Measurements from ENCODE around the gene PLCB1. TPM values are rescaled to one million over a fixed set of nuclear protein-coding genes. Genes with fewer than 3 reads are reported as not detected.

Gene PLCB1
- total RNA-seq, 4 donors from 2014 or later = 13.5 to 110 (median 30.4) TPM

- Histone ChIP-seq H3K4me1 (no peaks in the 10 kb centered on the region), H3K36me3 (no peaks in the 10 kb centered on the region), H3K9me3 (no peaks in the 10 kb centered on the region), H3K4me3 (no peak overlapping the region), H3K27me3 (no peaks in the 10 kb centered on the region), H3K27ac (no peak overlapping the region)
- no peak for TF ChIP-seq POLR2A (IDR thresholded peaks at IDR 0.05)
- TF ChIP-seq, protein P1, sequence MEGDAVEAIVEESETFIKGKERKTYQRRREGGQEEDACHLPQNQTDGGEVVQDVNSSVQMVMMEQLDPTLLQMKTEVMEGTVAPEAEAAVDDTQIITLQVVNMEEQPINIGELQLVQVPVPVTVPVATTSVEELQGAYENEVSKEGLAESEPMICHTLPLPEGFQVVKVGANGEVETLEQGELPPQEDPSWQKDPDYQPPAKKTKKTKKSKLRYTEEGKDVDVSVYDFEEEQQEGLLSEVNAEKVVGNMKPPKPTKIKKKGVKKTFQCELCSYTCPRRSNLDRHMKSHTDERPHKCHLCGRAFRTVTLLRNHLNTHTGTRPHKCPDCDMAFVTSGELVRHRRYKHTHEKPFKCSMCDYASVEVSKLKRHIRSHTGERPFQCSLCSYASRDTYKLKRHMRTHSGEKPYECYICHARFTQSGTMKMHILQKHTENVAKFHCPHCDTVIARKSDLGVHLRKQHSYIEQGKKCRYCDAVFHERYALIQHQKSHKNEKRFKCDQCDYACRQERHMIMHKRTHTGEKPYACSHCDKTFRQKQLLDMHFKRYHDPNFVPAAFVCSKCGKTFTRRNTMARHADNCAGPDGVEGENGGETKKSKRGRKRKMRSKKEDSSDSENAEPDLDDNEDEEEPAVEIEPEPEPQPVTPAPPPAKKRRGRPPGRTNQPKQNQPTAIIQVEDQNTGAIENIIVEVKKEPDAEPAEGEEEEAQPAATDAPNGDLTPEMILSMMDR (IDR thresholded peaks at IDR 0.05) = no peak
- intact Hi-C loops (cut with DNase I; ENCODE audit: low total_unique reads) = no loop called here
- no peak for DNase-seq
Observed at GRCh38 chr20:8449123-8449522, 317.1 kb downstream of the PLCB1 start.

DNA sequence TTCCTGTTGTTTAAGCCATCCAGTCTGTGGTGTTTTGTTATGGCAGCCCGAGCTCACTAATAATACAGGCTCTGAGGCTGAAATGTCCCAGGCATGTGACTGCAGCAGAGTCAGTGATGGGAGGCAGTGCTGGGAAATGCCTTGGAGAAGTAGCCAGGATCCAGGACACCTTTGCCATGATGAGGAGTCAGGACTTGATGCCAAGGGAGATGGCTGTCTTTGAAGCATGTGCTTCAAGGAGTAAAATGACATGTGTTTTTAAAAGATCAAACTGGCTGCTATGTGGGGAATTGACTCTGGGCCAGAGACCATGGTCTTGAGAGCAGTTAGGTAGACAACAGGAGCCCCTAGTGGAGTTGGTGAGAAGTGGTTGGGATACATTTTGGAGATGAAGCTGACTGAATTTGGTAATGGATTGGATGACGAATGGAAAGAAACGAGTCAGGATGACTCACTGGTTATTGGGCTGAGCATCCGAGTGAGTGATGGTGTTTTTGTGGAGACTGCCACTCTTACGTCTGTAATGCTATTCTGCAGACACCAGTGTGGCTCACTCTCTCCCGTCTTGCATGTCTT is 322.2 kb downstream of the PLCB1 start:
- Histone ChIP-seq H3K27me3 (no peaks in the 10 kb centered on the region), H3K36me3 (no peaks in the 10 kb centered on the region), H3K4me3 (no peak overlapping the region), H3K27ac (no peak overlapping the region), H3K9me3 (no peaks in the 10 kb centered on the region), H3K4me1 (no peaks in the 10 kb centered on the region)
- intact Hi-C loops (cut with DNase I; ENCODE audit: low total_unique reads) = no loop called here
- no peak for DNase-seq
- TF ChIP-seq POLR2A (IDR thresholded peaks at IDR 0.05) = no peak
- TF ChIP-seq, protein P1 (IDR thresholded peaks at IDR 0.05) = no peak

GRCh38 chr20:8456765-8457164 is 324.7 kb downstream of the PLCB1 start:
- no peaks in the 10 kb centered on the region for H3K9me3 ChIP-seq
- H3K4me1 ChIP-seq = no peaks in the 10 kb centered on the region
- TF ChIP-seq, protein P1 (IDR thresholded peaks at IDR 0.05) = no peak
- no peak for TF ChIP-seq POLR2A (IDR thresholded peaks at IDR 0.05)
- DNase-seq = no peak
- no peak overlapping the region for H3K4me3 ChIP-seq
- H3K27ac ChIP-seq = no peak overlapping the region
- intact Hi-C loops (cut with DNase I; ENCODE audit: low total_unique reads) = no loop called here
- H3K36me3 ChIP-seq = no peaks in the 10 kb centered on the region
- no peaks in the 10 kb centered on the region for H3K27me3 ChIP-seq

DNA sequence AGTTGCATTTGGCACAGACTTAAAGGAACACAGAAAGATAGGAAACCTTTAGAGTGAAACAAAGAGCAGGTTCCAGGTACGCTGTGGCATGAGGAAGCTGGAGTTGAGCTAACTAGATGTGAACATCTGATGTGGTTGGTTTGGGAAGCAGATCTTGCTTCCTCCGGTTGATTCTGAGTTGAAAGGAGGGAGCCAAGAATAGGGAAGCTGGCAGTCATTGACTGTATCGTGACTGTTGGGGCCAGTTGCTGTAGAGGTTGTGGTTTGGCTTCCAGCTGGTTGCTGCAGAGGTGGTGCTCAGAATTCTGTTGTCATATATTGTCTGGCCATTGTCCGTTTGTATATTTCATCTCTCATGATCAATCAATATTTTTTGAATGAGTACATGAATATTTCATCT is 325.9 kb downstream of the PLCB1 start:
- H3K27me3 ChIP-seq = no peaks in the 10 kb centered on the region
- intact Hi-C loops (cut with DNase I; ENCODE audit: low total_unique reads) = no loop called here
- no peak overlapping the region for H3K27ac ChIP-seq
- no peak for TF ChIP-seq POLR2A (IDR thresholded peaks at IDR 0.05)
- TF ChIP-seq, protein P1 (IDR thresholded peaks at IDR 0.05) = no peak
- no peaks in the 10 kb centered on the region for H3K4me1 ChIP-seq
- DNase-seq = no peak
- H3K9me3 ChIP-seq = no peaks in the 10 kb centered on the region
- H3K4me3 ChIP-seq = no peak overlapping the region
- H3K36me3 ChIP-seq = no peaks in the 10 kb centered on the region

GRCh38 chr20:8461186-8461585 is 329.1 kb downstream of the PLCB1 start:
- intact Hi-C loops (cut with DNase I; ENCODE audit: low total_unique reads) = no loop called here
- DNase-seq = no peak

More at GRCh38 chr20:8461186-8461585, 329.1 kb downstream of the PLCB1 start:
- Histone ChIP-seq H3K4me3 (no peak overlapping the region), H3K4me1 (no peaks in the 10 kb centered on the region), H3K27ac (no peak overlapping the region), H3K9me3 (no peaks in the 10 kb centered on the region), H3K36me3 (no peaks in the 10 kb centered on the region), H3K27me3 (no peaks in the 10 kb centered on the region)
- TF ChIP-seq, protein P1 (IDR thresholded peaks at IDR 0.05) = no peak
- TF ChIP-seq POLR2A (IDR thresholded peaks at IDR 0.05) = no peak

Data from uterus (tissue), 4 donors.